ENCODE measurements around the gene KSR1.

KSR1 gene

GRCh38 chr17:27602721-27603420, 146.6 kb downstream of the KSR1 start:
- TF ChIP-seq ZFX (IDR thresholded peaks at IDR 0.05), result no peak
- TF ChIP-seq CTCF (conservative IDR thresholded peaks at IDR 0.05), result peak; percentile 97
- H3K27ac ChIP-seq, result no peak overlapping the region

- peak; percentile 71 for TF ChIP-seq CTCF (conservative IDR thresholded peaks at IDR 0.05)
- no peak for TF ChIP-seq ZFX (IDR thresholded peaks at IDR 0.05)
- no peak overlapping the region for H3K27ac ChIP-seq
Observed at GRCh38 chr17:27603421-27603770, 147.1 kb downstream of the KSR1 start.

- no peak for TF ChIP-seq ZFX (IDR thresholded peaks at IDR 0.05)
- TF ChIP-seq CTCF (conservative IDR thresholded peaks at IDR 0.05), result no peak
- H3K27ac ChIP-seq, result no peak overlapping the region
Observed at GRCh38 chr17:27603880-27604794, 147.9 kb downstream of the KSR1 start.

- no peak overlapping the region for H3K27ac ChIP-seq
- TF ChIP-seq CTCF (conservative IDR thresholded peaks at IDR 0.05) (no peak), ZFX (IDR thresholded peaks at IDR 0.05) (no peak)
Observed at GRCh38 chr17:27605409-27605808, 149.2 kb downstream of the KSR1 start.

- no peak for TF ChIP-seq ZFX (IDR thresholded peaks at IDR 0.05)
- no peak for TF ChIP-seq CTCF (conservative IDR thresholded peaks at IDR 0.05)
- H3K27ac ChIP-seq, result no peak overlapping the region
Observed at GRCh38 chr17:27607521-27608091, 151.4 kb downstream of the KSR1 start.

- TF ChIP-seq ZFX (IDR thresholded peaks at IDR 0.05) (no peak), CTCF (conservative IDR thresholded peaks at IDR 0.05) (no peak)
Observed at GRCh38 chr17:27608328-27609230, 152.3 kb downstream of the KSR1 start.

More at GRCh38 chr17:27608328-27609230, 152.3 kb downstream of the KSR1 start:
- no peak overlapping the region for H3K27ac ChIP-seq
